Activated B cell treated with CpG ODN at 0.5 μM for 24 hours (primary cell): ENCODE measurements around the gene BRME1. TPM values are rescaled to one million over a fixed set of nuclear protein-coding genes. Genes with fewer than 3 reads are reported as not detected.
A peak's percentile ranks its signal among the peaks of the same experiment; 100 is the strongest.

ENCODE experiments used
- ATAC-seq: fragments of 200-7000 bp; cut with Tn5 transposase; one replicate; pipeline ENCODE4 v1.10.0; 2021; ENCODE audit warnings: low read depth, mild to moderate bottlenecking, moderate library complexity
- CTCF ChIA-PET: fragments of 350-600 bp; sonication (Branson Sonifier 250); formaldehyde crosslinking; loops from one replicate; lab custom pipeline; 2021; ENCODE audit warnings: antibody characterized with exemption; lab: Charles Lee
- POLR2A ChIA-PET: fragments of 350-600 bp; sonication (Branson Sonifier 250); formaldehyde crosslinking; loops from one replicate; lab custom pipeline; 2021; ENCODE audit warnings: antibody characterized with exemption; lab: Charles Lee
- DNase-seq: peaks from one replicate; pipeline ENCODE4 v3.0.0; 2022
- H3K27ac Mint-ChIP-seq: one replicate; pipeline ENCODE4 v1.8.0; 2020; ENCODE audit warnings: mixed read lengths
- H3K27me3 Mint-ChIP-seq: one replicate; pipeline ENCODE4 v1.8.0; 2021; ENCODE audit warnings: mixed read lengths
- H3K36me3 Mint-ChIP-seq: one replicate; pipeline ENCODE4 v1.8.0; 2021; ENCODE audit warnings: low read depth, mixed read lengths
- H3K4me1 Mint-ChIP-seq: one replicate; pipeline ENCODE4 v1.8.0; 2021; ENCODE audit warnings: mixed read lengths
- H3K4me3 Mint-ChIP-seq: one replicate; pipeline ENCODE4 v1.8.0; 2020; ENCODE audit warnings: mild to moderate bottlenecking, mixed read lengths
- H3K9me3 Mint-ChIP-seq: one replicate; pipeline ENCODE4 v1.8.0; 2020; ENCODE audit warnings: mixed read lengths
- CTCF ChIP-seq: fragments of 200-600 bp; IDR thresholded peaks from one replicate; pipeline ENCODE4 v1.8.0; 2022; ENCODE audit warnings: antibody characterized with exemption, mild to moderate bottlenecking
- intact Hi-C: fragments of 100-400 bp; cut with micrococcal nuclease; formaldehyde crosslinking; loops from one replicate; pipeline ENCODE4 v1.15.1; 2024
- total RNA-seq: library from RNA; stranded (reverse); gene quantifications from 2 replicates; pipeline ENCODE4 v1.2.3, GENCODE V29; 2022

BRME1 gene
- total RNA-seq, 1 donor from 2014 or later: 2.0 TPM

DNA sequence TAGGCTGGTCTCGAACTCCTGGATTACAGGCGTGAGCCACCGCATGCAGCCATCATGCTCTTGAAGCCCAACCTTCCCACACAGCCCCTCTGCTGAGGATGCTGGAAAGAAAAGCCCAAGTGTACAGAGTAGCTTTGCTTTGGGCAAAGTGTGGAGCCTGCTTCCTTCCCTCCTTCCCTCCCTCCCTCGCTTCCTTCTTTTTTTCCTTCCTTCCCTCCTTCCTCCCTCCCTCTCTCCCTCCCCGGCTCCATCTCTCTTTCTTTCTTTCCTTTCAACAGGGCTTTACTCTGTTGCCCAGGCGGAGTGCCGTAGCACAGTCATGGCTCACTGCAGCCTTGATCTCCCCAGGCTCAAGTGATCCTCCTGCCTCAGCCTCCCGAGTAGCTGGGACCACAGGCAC is 2.8 kb upstream of the BRME1 start:
- H3K4me3 Mint-ChIP-seq: no peak overlapping the region
- peaks cover 11% of the 10 kb centered on the region for H3K4me1 Mint-ChIP-seq
- intact Hi-C loops: no loop called here
- TF ChIP-seq CTCF: no peak
- ChIA-PET CTCF (no interaction called here), POLR2A (interaction anchor here (0.6 to 0.7 kb wide), 2 partner anchors 110 to 120 kb away, joined by 5 read pairs; no protein-coding TSS in a partner anchor)
- no peaks in the 10 kb centered on the region for H3K9me3 Mint-ChIP-seq
- peaks cover 23% of the 10 kb centered on the region for H3K36me3 Mint-ChIP-seq
- DNase-seq (no peak), ATAC-seq (no peak)
- H3K27ac Mint-ChIP-seq: no peak overlapping the region
- H3K27me3 Mint-ChIP-seq: no peaks in the 10 kb centered on the region

GRCh38 chr19:13906910-13907309 is 993 bp upstream of the BRME1 start:
- ChIA-PET CTCF (interaction anchor here (0.5 to 1.0 kb wide), 3 partner anchors 108 to 230 kb away, joined by 3 to 4 read pairs (median 3); no protein-coding TSS in a partner anchor), POLR2A (interaction anchor here (0.6 to 2.3 kb wide), 5 partner anchors 78 to 1215 kb away, joined by 4 to 11 read pairs (median 7); partner anchors contain the start of genes IL27RA and MRI1)
- DNase-seq: no peak
- Mint-ChIP-seq H3K9me3 (no peaks in the 10 kb centered on the region), H3K36me3 (peaks cover 14% of the 10 kb centered on the region), H3K4me1 (peaks cover 11% of the 10 kb centered on the region), H3K27me3 (no peaks in the 10 kb centered on the region), H3K27ac (peak overlapping the region; percentile 22), H3K4me3 (peak overlapping the region; percentile 87)
- ATAC-seq: no peak
- TF ChIP-seq CTCF: no peak
- intact Hi-C loops: loop anchor here (1.0 to 2.0 kb wide), 5 partner anchors 14 to 125 kb away; partner anchors contain the start of genes DCAF15 and RFX1

GRCh38 chr19:13906521-13906904 is 596 bp upstream of the BRME1 start:
- ChIA-PET POLR2A (interaction anchor here (0.6 to 2.3 kb wide), 5 partner anchors 79 to 1215 kb away, joined by 4 to 11 read pairs (median 7); partner anchors contain the start of genes IL27RA and MRI1), CTCF (interaction anchor here (0.5 to 1.0 kb wide), 3 partner anchors 108 to 231 kb away, joined by 3 to 4 read pairs (median 3); no protein-coding TSS in a partner anchor)
- Mint-ChIP-seq H3K27me3 (no peaks in the 10 kb centered on the region), H3K36me3 (peaks cover 13% of the 10 kb centered on the region), H3K27ac (peak overlapping the region; percentile 22), H3K9me3 (no peaks in the 10 kb centered on the region), H3K4me3 (peak overlapping the region; percentile 87), H3K4me1 (peaks cover 11% of the 10 kb centered on the region)
- ATAC-seq (no peak), DNase-seq (no peak)
- no peak for TF ChIP-seq CTCF
- intact Hi-C loops: loop anchor here (1.0 to 2.0 kb wide), 5 partner anchors 15 to 126 kb away; partner anchors contain the start of genes DCAF15 and RFX1

DNA sequence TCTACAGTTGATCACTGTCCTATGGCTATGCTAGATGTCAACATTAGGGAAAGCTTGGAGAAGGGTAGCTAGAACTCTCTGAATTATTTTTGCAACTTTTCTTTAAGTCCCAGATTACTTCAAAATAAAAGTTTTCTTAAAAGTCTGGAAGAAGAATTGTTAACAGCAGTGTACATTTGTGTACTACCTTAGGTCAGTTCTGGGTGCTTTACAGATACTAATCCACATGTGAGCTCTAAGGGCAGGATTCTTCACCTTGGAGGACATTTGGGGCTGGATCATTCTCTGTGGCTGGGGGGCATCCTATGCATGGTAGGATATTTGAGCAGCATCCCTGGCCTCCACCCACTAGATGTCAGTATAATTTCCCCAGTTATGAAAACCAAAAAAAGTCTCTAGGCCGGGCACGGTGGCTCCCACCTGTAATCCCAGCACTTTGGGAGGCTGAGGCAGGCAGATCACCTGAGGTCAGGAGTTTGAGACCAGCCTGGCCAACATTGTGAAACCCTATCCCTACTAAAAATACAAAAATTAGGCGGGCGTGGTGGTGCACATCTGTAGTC is 2.8 kb downstream of the BRME1 start:
- intact Hi-C loops: loop anchor here (1.0 kb wide), 2 partner anchors 145 to 170 kb away; no protein-coding TSS in a partner anchor
- peaks cover 11% of the 10 kb centered on the region for H3K4me1 Mint-ChIP-seq
- ChIA-PET POLR2A (interaction anchor here (0.7 to 0.8 kb wide), 2 partner anchors 50 to 150 kb away, joined by 3 read pairs; no protein-coding TSS in a partner anchor), CTCF (interaction anchor here (0.6 to 2.6 kb wide), 8 partner anchors 22 to 169 kb away, joined by 3 to 11 read pairs (median 4); partner anchors contain the start of genes DCAF15, IL27RA and MISP3)
- no peaks in the 10 kb centered on the region for H3K27me3 Mint-ChIP-seq
- H3K9me3 Mint-ChIP-seq: no peaks in the 10 kb centered on the region
- no peak for ATAC-seq
- TF ChIP-seq CTCF: no peak
- no peak overlapping the region for H3K27ac Mint-ChIP-seq
- H3K4me3 Mint-ChIP-seq: no peak overlapping the region
- H3K36me3 Mint-ChIP-seq: no peaks in the 10 kb centered on the region
- DNase-seq: no peak
